ENCODE data around the gene ADAMTSL3. TPM values are rescaled to one million over a fixed set of nuclear protein-coding genes. Genes with fewer than 3 reads are reported as not detected.

Gene ADAMTSL3
- total and polyA plus RNA-seq, 2 of the 8 experiments (the other 6 are each of a cell fraction or from before 2014, with no cell fraction given) = 0.35 to 1.4 TPM

- Histone ChIP-seq H3K56ac (replicated peaks; ENCODE audit: insufficient read length, low read depth, low read length) (no peak overlapping the region), H4K8ac (ENCODE audit: extremely low read depth, insufficient read depth, low read length) (no peak overlapping the region), H3K27ac (ENCODE audit: low read depth, low read length) (no peak overlapping the region), H3K9ac (replicated peaks in 1 of 4; ENCODE audit: extremely low read depth in 1 of 4, low read depth in 3 of 4, low read length in 3 of 4) (no peak overlapping the region), H2AFZ (ENCODE audit: low read length) (no peak overlapping the region), H2BK120ac (replicated peaks; ENCODE audit: low read depth, low read length) (no peak overlapping the region), H3K23me2 (ENCODE audit: low read depth, low read length) (no peaks in the 10 kb centered on the region), H2BK12ac (ENCODE audit: low read depth, low read length) (no peak overlapping the region), H4K5ac (ENCODE audit: insufficient read length, low read depth, low read length) (no peak overlapping the region), H3K4ac (replicated peaks; ENCODE audit: insufficient read length, low read depth, low read length) (no peak overlapping the region), H3K18ac (ENCODE audit: extremely low read depth, low read length) (no peak overlapping the region), H3K14ac (ENCODE audit: insufficient read length) (no peak overlapping the region), H2BK15ac (ENCODE audit: low read length) (no peak overlapping the region), H3K23ac (ENCODE audit: insufficient read length) (no peak overlapping the region), H3K4me1 (replicated peaks in 1 of 4; ENCODE audit: control insufficient read depth in 3 of 4, insufficient read depth in 4 of 4, low read length in 3 of 4) (no peaks in the 10 kb centered on the region), H4K91ac (replicated peaks; ENCODE audit: insufficient read length, low read length) (no peak overlapping the region), H3K4me3 (ENCODE audit: extremely low read depth in 1 of 4, insufficient read depth in 2 of 4, low read depth in 3 of 4, low read length in 4 of 4) (no peak overlapping the region), H3K79me1 (ENCODE audit: low read depth, low read length) (no peaks in the 10 kb centered on the region), H3K9me3 (ENCODE audit: insufficient read depth in 2 of 2, low read depth in 1 of 2, low read length in 1 of 2) (peaks cover 0 to 7% of the 10 kb centered on the region in 2 experiments; a peak in 2 of 4 replicates), H2BK5ac (ENCODE audit: low read depth, low read length) (no peak overlapping the region), H4K20me1 (replicated peaks in 1 of 2; ENCODE audit: control insufficient read depth in 1 of 2, insufficient read depth in 2 of 2, low read length in 2 of 2) (peaks cover 0 to 1% of the 10 kb centered on the region in 2 experiments), H3K79me2 (ENCODE audit: control insufficient read depth in 1 of 2, insufficient read depth in 2 of 2, low read length in 2 of 2) (no peaks in the 10 kb centered on the region), H3K36me3 (ENCODE audit: control insufficient read depth in 2 of 4, insufficient read depth in 4 of 4, low read length in 3 of 4) (no peaks in the 10 kb centered on the region), H2AK5ac (ENCODE audit: low read depth, low read length) (no peak overlapping the region), H3K27me3 (replicated peaks in 1 of 4; ENCODE audit: control insufficient read depth in 3 of 4, extremely low read depth in 1 of 4, insufficient read depth in 3 of 4, low read length in 3 of 4) (no peaks in the 10 kb centered on the region), H2BK20ac (ENCODE audit: low read length) (no peak overlapping the region), H3K4me2 (ENCODE audit: insufficient read depth in 1 of 2, low read depth in 2 of 2, low read length in 2 of 2) (no peak overlapping the region)
- no peak for DNase-seq (ENCODE audit: low read depth in 1 of 2, low spot score in 2 of 2)
- no peak for FAIRE-seq
- ChIA-PET POLR2A (ENCODE audit: partially characterized antibody) (no interaction called here), CTCF (ENCODE audit: partially characterized antibody) (interaction anchor here (0.6 kb wide), 1 partner anchor 723 kb away, joined by 3 read pairs; no protein-coding TSS in a partner anchor)
- WGBS, 2 experiments (ENCODE audit: extremely low coverage in 1 of 2, insufficient coverage in 1 of 2, insufficient read length in 1 of 2, insufficient replicate concordance in 2 of 2, low coverage in 1 of 2, low lambda C conversion rate in 2 of 2, missing lambda C conversion rate in 1 of 2) = 89% methylated on average over 5 of the region's 5 CpGs; no CpG with 5 or more reads in 1 of the 2 experiments
- no peak for TF ChIP-seq SIN3A (conservative IDR thresholded peaks at IDR 0.05 in 1 of 2, IDR thresholded peaks at IDR 0.05 in 1 of 2; ENCODE audit: low read depth in 1 of 2, low read length in 2 of 2)
- no peak for TF ChIP-seq BRCA1 (IDR thresholded peaks at IDR 0.05; ENCODE audit: low read depth, low read length)
- TF ChIP-seq CREB1 (IDR thresholded peaks at IDR 0.05) = no peak
- TF ChIP-seq SAP30 (IDR thresholded peaks at IDR 0.05; ENCODE audit: insufficient read depth, insufficient replicate concordance, low read length) = no peak
- no peak for TF ChIP-seq MAFK (IDR thresholded peaks at IDR 0.05; ENCODE audit: low read depth, low read length)
- no peak for TF ChIP-seq KDM1A (IDR thresholded peaks at IDR 0.05; ENCODE audit: borderline replicate concordance, low read length)
- TF ChIP-seq GTF2F1 (IDR thresholded peaks at IDR 0.05; ENCODE audit: borderline replicate concordance, low read depth, low read length) = no peak
- TF ChIP-seq RBBP5 (IDR thresholded peaks at IDR 0.05; ENCODE audit: borderline replicate concordance, low read depth, low read length) = no peak
- TF ChIP-seq HDAC6 (IDR thresholded peaks at IDR 0.05; ENCODE audit: low read depth, low read length) = no peak
- TF ChIP-seq TAF1 (IDR thresholded peaks at IDR 0.05; ENCODE audit: low read depth, low read length) = no peak
- TF ChIP-seq POLR2A (IDR thresholded peaks at IDR 0.05; ENCODE audit: control extremely low read depth in 1 of 2, low read depth in 2 of 2, low read length in 2 of 2) = no peak
- no peak for TF ChIP-seq KDM4A (IDR thresholded peaks at IDR 0.05; ENCODE audit: low read depth, low read length, severe bottlenecking)
- TF ChIP-seq SIX5 (IDR thresholded peaks at IDR 0.05; ENCODE audit: low read depth, low read length) = no peak
- TF ChIP-seq SRF (IDR thresholded peaks at IDR 0.05; ENCODE audit: low read depth, low read length) = no peak
Observed at GRCh38 chr15:83905556-83906273, 251.8 kb downstream of the ADAMTSL3 start.
